CD14-positive monocyte (primary cell): ENCODE measurements around the gene TAF11L2. TPM values are rescaled to one million over a fixed set of nuclear protein-coding genes. Genes with fewer than 3 reads are reported as not detected.
"Not testable (repeated sequence)": the region's sequence is repeated elsewhere in the genome, so short reads cannot be mapped to it uniquely, and the experiment has no call there.

Source experiments
- DNase-seq, 3 donors: peaks; one replicate each; pipeline ENCODE4 v3.0.0-alpha.2; 2011 to 2022
- H2AFZ ChIP-seq: 2 replicates; pipeline ENCODE4 v1.6.0; 2012; ENCODE audit warnings: mild to moderate bottlenecking, low read depth, low read length, inconsistent platforms; ENCODE audit not compliant: insufficient read depth, poor library complexity, severe bottlenecking
- H3K27ac ChIP-seq, 2 donors: 1 replicate in 1 of 2; 2 replicates in 1 of 2; pipeline ENCODE4 v1.5.1; 2012 to 2013; ENCODE audit warnings: low read length in 2 of 2, control low read depth in 1 of 2, inconsistent platforms in 1 of 2, low read depth in 1 of 2, mild to moderate bottlenecking in 1 of 2
- H3K27me3 ChIP-seq, 2 donors: one replicate each; pipeline versions ENCODE4 v1.6.0 to v1.6.1; 2011 to 2013; ENCODE audit warnings: low read length in 2 of 2; ENCODE audit not compliant: control insufficient read depth in 2 of 2, insufficient read depth in 2 of 2
- H3K36me3 ChIP-seq, 2 donors: replicated peaks in 1 of 2; 1 replicate in 1 of 2; 2 replicates in 1 of 2; pipeline versions ENCODE4 v1.5.1 to v1.6.1; 2012 to 2013; ENCODE audit warnings: low read length in 2 of 2, control low read depth in 1 of 2, inconsistent platforms in 1 of 2, mild to moderate bottlenecking in 1 of 2; ENCODE audit not compliant: insufficient read depth in 2 of 2, control insufficient read depth in 1 of 2
- H3K4me1 ChIP-seq, 2 donors: 1 replicate in 1 of 2; 2 replicates in 1 of 2; pipeline versions ENCODE4 v1.5.1 to v1.6.1; 2012 to 2013; ENCODE audit warnings: low read length in 2 of 2, control low read depth in 1 of 2, inconsistent platforms in 1 of 2, mild to moderate bottlenecking in 1 of 2, moderate library complexity in 1 of 2; ENCODE audit not compliant: insufficient read depth in 2 of 2, control insufficient read depth in 1 of 2
- H3K4me2 ChIP-seq: replicated peaks from 2 replicates; pipeline ENCODE3; 2012; ENCODE audit warnings: low read length, moderate library complexity, mild to moderate bottlenecking; ENCODE audit not compliant: poor library complexity, severe bottlenecking; ENCODE audit errors: extremely low read depth
- H3K4me3 ChIP-seq, 3 experiments: fragments of 200-600 bp in 1 of 3; sonication (generic) in 1 of 3; replicated peaks in 1 of 3; 1 replicate in 2 of 3; 2 replicates in 1 of 3; pipeline ENCODE4 v1.5.1; 2011 to 2013; ENCODE audit warnings: low read length in 3 of 3, mild to moderate bottlenecking in 3 of 3, control low read depth in 2 of 3, low read depth in 2 of 3, inconsistent platforms in 1 of 3, moderate library complexity in 1 of 3
- H3K79me2 ChIP-seq: 2 replicates; pipeline ENCODE4 v1.6.0; 2012; ENCODE audit warnings: mild to moderate bottlenecking, control low read depth, inconsistent platforms, low read length, moderate library complexity; ENCODE audit not compliant: insufficient read depth
- H3K9ac ChIP-seq: 2 replicates; pipeline ENCODE4 v1.6.0; 2017; ENCODE audit warnings: low read length, mild to moderate bottlenecking; ENCODE audit not compliant: insufficient read depth, poor library complexity, severe bottlenecking
- H3K9me3 ChIP-seq, 2 donors: replicated peaks in 1 of 2; 1 replicate in 1 of 2; 2 replicates in 1 of 2; pipeline versions ENCODE4 v1.5.1 to v1.6.1; 2012 to 2013; ENCODE audit warnings: low read length in 2 of 2, control low read depth in 1 of 2; ENCODE audit not compliant: control insufficient read depth in 1 of 2, insufficient read depth in 1 of 2
- H4K20me1 ChIP-seq: 2 replicates; pipeline ENCODE4 v1.6.0; 2012; ENCODE audit warnings: mild to moderate bottlenecking, low read length, control low read depth, moderate library complexity; ENCODE audit not compliant: insufficient read depth
- H3K27ac Mint-ChIP-seq, 7 donors: one replicate each; pipeline ENCODE4 v1.8.0; 2020; ENCODE audit warnings: mild to moderate bottlenecking in 7 of 7, mixed read lengths in 7 of 7, moderate library complexity in 6 of 7, inconsistent platforms in 2 of 7
- H3K27me3 Mint-ChIP-seq, 3 donors: one replicate each; pipeline ENCODE4 v1.8.0; 2021 to 2022; ENCODE audit warnings: low read depth in 3 of 3, mild to moderate bottlenecking in 3 of 3, mixed read lengths in 3 of 3, moderate library complexity in 3 of 3, inconsistent platforms in 1 of 3
- H3K36me3 Mint-ChIP-seq, 2 donors: one replicate each; pipeline ENCODE4 v1.8.0; 2020; ENCODE audit warnings: mixed read lengths in 2 of 2, inconsistent platforms in 1 of 2, mild to moderate bottlenecking in 1 of 2
- H3K4me1 Mint-ChIP-seq: one replicate; pipeline ENCODE4 v1.8.0; 2020; ENCODE audit warnings: mild to moderate bottlenecking, mixed read lengths
- H3K4me3 Mint-ChIP-seq, 2 donors: one replicate each; pipeline ENCODE4 v1.8.0; 2020; ENCODE audit warnings: mild to moderate bottlenecking in 2 of 2, mixed read lengths in 2 of 2, moderate library complexity in 1 of 2
- H3K9me3 Mint-ChIP-seq, 7 donors: one replicate each; pipeline ENCODE4 v1.8.0; 2020 to 2022; ENCODE audit warnings: mixed read lengths in 7 of 7, mild to moderate bottlenecking in 6 of 7, moderate library complexity in 6 of 7, inconsistent platforms in 2 of 7
- WGBS: methylation state at CpG from one replicate; pipeline ENCODE4 v1.1.5; 2013; ENCODE audit warnings: missing lambda C conversion rate; ENCODE audit not compliant: insufficient coverage; 5-methylcytosine and 5-hydroxymethylcytosine counted together
- intact Hi-C, 2 donors: fragments of 100-400 bp; cut with micrococcal nuclease; formaldehyde crosslinking; loops; one replicate each; pipeline versions ENCODE4 v1.15.0 to v1.15.1; 2023
- polyA plus RNA-seq, 3 donors: library from polyadenylated mRNA; depleted of rRNA in 1 of 3; unstranded in 2 of 3; stranded (reverse) in 1 of 3; fragments of 300-500 nt in 2 of 3; fragments of >200 nt in 1 of 3; fragmentation: Illumina TruSeq in 2 of 3; gene quantifications; 1 replicate in 2 of 3; 2 replicates in 1 of 3; pipeline ENCODE4 v1.2.3, GENCODE V29; 2012 to 2021
- TF ChIP-seq, protein P1 (sequence below): fragments of 200-600 bp; IDR thresholded peaks from one replicate; pipeline ENCODE4 v1.8.0; 2022; ENCODE audit warnings: antibody characterized with exemption, mild to moderate bottlenecking

TAF11L2 gene
- polyA plus RNA-seq, 3 donors: not detected

- Histone ChIP-seq H3K4me2 (no peak overlapping the region), H3K9me3 (peaks cover 0 to 12% of the 10 kb centered on the region in 2 donors), H2AFZ (no peak overlapping the region), H3K9ac (no peak overlapping the region), H4K20me1 (no peaks in the 10 kb centered on the region), H3K4me1 (peaks cover 0 to 3% of the 10 kb centered on the region in 2 donors), H3K27me3 (no peaks in the 10 kb centered on the region), H3K36me3 (no peaks in the 10 kb centered on the region), H3K79me2 (no peaks in the 10 kb centered on the region), H3K4me3 (no peak overlapping the region), H3K27ac (no peak overlapping the region)
- TF ChIP-seq, protein P1, sequence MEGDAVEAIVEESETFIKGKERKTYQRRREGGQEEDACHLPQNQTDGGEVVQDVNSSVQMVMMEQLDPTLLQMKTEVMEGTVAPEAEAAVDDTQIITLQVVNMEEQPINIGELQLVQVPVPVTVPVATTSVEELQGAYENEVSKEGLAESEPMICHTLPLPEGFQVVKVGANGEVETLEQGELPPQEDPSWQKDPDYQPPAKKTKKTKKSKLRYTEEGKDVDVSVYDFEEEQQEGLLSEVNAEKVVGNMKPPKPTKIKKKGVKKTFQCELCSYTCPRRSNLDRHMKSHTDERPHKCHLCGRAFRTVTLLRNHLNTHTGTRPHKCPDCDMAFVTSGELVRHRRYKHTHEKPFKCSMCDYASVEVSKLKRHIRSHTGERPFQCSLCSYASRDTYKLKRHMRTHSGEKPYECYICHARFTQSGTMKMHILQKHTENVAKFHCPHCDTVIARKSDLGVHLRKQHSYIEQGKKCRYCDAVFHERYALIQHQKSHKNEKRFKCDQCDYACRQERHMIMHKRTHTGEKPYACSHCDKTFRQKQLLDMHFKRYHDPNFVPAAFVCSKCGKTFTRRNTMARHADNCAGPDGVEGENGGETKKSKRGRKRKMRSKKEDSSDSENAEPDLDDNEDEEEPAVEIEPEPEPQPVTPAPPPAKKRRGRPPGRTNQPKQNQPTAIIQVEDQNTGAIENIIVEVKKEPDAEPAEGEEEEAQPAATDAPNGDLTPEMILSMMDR: no peak
- intact Hi-C loops: no loop called here
- Mint-ChIP-seq H3K4me1 (peaks cover 12% of the 10 kb centered on the region), H3K4me3 (no peak overlapping the region), H3K27ac (no peak overlapping the region), H3K27me3 (peaks cover 1 to 3% (median 2%) of the 10 kb centered on the region in 3 donors), H3K36me3 (no peaks in the 10 kb centered on the region), H3K9me3 (peaks cover 4 to 13% (median 6%) of the 10 kb centered on the region in 7 donors)
- DNase-seq: no peak
- 100% methylated on average over 1 of the region's 1 CpG for WGBS
Observed at GRCh38 chr5:17487174-17487512, 10.9 kb upstream of the TAF11L2 start.

DNA sequence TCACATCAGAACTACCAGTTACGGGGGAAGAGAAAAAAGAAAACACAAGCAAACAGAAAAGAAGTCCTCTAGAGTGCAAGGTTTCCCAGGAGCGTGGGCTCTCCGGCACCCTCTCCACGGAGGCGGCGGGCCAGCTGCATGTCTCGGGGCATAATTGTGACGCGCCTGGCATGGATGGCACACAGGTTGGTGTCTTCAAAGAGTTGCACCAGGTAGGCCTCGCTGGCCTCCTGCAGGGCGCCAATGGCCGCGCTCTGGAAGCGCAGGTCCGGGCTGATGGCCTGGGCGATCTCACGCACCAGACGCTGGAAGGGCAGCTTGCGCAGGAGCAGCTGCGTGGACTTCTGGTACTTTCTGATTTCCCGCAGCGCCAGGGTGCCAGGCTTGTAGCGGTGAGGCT is 6.8 kb upstream of the TAF11L2 start:
- H3K4me3 ChIP-seq, H2AFZ ChIP-seq, H3K4me3 Mint-ChIP-seq, DNase-seq, H3K27ac Mint-ChIP-seq, H3K36me3 Mint-ChIP-seq, H3K4me1 Mint-ChIP-seq, H3K36me3 ChIP-seq, H3K4me1 ChIP-seq, H3K9ac ChIP-seq, H3K27ac ChIP-seq, H3K4me2 ChIP-seq, H3K27me3 ChIP-seq, H3K27me3 Mint-ChIP-seq, H4K20me1 ChIP-seq, intact Hi-C loops, H3K79me2 ChIP-seq: not testable (repeated sequence)
- peaks cover 7 to 15% (median 11%) of the 10 kb centered on the region in 7 donors for H3K9me3 Mint-ChIP-seq
- WGBS: 99% methylated on average over 20 of the region's 23 CpGs
- peaks cover 0 to 17% of the 10 kb centered on the region in 2 donors for H3K9me3 ChIP-seq
